HG03159 (cell line): ENCODE results near the gene COL19A1.
A peak's percentile ranks its signal among the peaks of the same experiment; 100 is the strongest.
"Not testable (repeated sequence)": the region's sequence is repeated elsewhere in the genome, so short reads cannot be mapped to it uniquely, and the experiment has no call there.

ENCODE experiments used
- ATAC-seq: cut with Tn5 transposase; IDR thresholded peaks from one replicate; pipeline ENCODE4 v1.9.1; 2021; ENCODE audit warnings: mild to moderate bottlenecking, moderate library complexity; ENCODE audit not compliant: unreplicated experiment

The COL19A1 gene

GRCh38 chr6:69866351-69866769, at the start of gene COL19A1:
COL19A1 (plus strand) TSS chr6:69866556; CDS start chr6:69879568, 13,012 bp downstream.
- ATAC-seq, result peak; percentile 57

GRCh38 chr6:69816569-69816968, 49.8 kb upstream of the COL19A1 start:
- no peak for ATAC-seq

- no peak for ATAC-seq
These were observed 49.0 kb upstream of the COL19A1 start for GRCh38 chr6:69817358-69817757.

- ATAC-seq, result no peak
These were observed 48.0 kb upstream of the COL19A1 start for GRCh38 chr6:69818223-69818930.

- ATAC-seq, result no peak
These were observed 47.2 kb upstream of the COL19A1 start for GRCh38 chr6:69819138-69819537.

GRCh38 chr6:69820018-69820417, 46.3 kb upstream of the COL19A1 start:
- ATAC-seq, result no peak

GRCh38 chr6:69820438-69820837, 45.9 kb upstream of the COL19A1 start:
- no peak for ATAC-seq

GRCh38 chr6:69824355-69824754, 42.0 kb upstream of the COL19A1 start:
- not testable (repeated sequence) for ATAC-seq

GRCh38 chr6:69825904-69826303, 40.5 kb upstream of the COL19A1 start:
- no peak for ATAC-seq

GRCh38 chr6:69827276-69827893, 39.0 kb upstream of the COL19A1 start:
- no peak for ATAC-seq

- ATAC-seq, result no peak
These were observed 33.8 kb upstream of the COL19A1 start for GRCh38 chr6:69832558-69832957.

- peak; percentile 89 for ATAC-seq
These were observed 30.8 kb upstream of the COL19A1 start for GRCh38 chr6:69835414-69836179.

- ATAC-seq, result no peak
These were observed 24.5 kb upstream of the COL19A1 start for GRCh38 chr6:69841862-69842261.

- ATAC-seq, result no peak
These were observed 23.2 kb upstream of the COL19A1 start for GRCh38 chr6:69843189-69843588.

GRCh38 chr6:69846312-69846711, 20.0 kb upstream of the COL19A1 start:
- ATAC-seq, result no peak

GRCh38 chr6:69846770-69847491, 19.4 kb upstream of the COL19A1 start:
- ATAC-seq, result no peak

GRCh38 chr6:69847492-69847788, 18.9 kb upstream of the COL19A1 start:
- ATAC-seq, result no peak

GRCh38 chr6:69848552-69848951, 17.8 kb upstream of the COL19A1 start:
- ATAC-seq, result no peak

- ATAC-seq, result no peak
These were observed 13.7 kb upstream of the COL19A1 start for GRCh38 chr6:69852706-69853105.

- ATAC-seq, result no peak
These were observed 4.4 kb upstream of the COL19A1 start for GRCh38 chr6:69861986-69862385.

- ATAC-seq, result no peak
These were observed 2.6 kb upstream of the COL19A1 start for GRCh38 chr6:69863766-69864165.
